ENCODE measurements around the gene JPH3. TPM values are rescaled to one million over a fixed set of nuclear protein-coding genes. Genes with fewer than 3 reads are reported as not detected.

JPH3 gene
- total and polyA plus RNA-seq, 10 of the 15 experiments (the other 5 are each of a cell fraction or from before 2014, with no cell fraction given): 0.05 TPM; not detected in 9

DNA sequence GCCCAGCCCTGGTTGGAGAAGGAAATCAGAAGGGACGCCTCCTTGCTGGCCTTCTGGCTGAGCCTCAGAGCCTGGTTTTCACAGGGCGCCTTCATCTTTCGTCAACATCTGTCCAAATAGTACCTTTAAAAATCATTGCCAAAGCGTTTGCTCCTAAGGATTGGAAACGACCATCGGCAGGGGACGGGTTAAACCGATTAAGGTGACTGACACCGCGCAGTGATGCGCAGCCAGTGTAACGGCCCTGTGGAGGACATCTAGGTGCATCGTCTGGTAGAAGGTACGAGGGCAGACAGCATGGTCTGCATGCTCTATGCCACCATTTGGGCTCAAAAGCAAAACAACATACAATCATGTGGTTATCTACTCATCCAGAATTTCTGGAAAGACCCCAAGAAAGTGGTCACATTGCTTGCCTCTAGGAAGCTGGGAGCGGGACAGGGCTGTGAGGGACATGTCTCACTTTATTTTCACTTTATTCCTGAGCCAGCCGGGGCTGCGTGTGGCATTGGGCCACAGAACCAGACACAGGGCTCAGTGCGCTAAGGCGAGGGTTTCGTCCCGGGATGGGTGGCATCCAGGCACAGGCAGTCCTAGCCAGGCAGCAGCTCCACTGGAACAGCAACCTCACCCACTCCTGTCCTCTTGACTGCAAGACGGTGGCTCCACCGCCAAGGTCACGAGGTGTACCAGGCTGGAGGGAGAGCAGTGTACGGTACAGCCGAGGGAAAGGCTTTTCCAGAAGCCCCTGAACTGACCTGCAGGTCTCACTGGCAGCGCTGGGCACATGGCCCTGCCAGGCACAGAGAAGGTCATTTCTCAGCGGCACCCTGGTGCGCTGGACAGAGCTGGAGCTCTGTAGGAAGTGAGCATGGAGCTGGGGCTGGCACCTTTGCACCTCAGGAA, 40.9 kb upstream of the JPH3 start:
- Histone ChIP-seq H3K4me2 (ENCODE audit: control insufficient read depth, insufficient read depth) (no peak overlapping the region), H3K4me1 (ENCODE audit: control insufficient read depth, insufficient read depth, low read length) (no peaks in the 10 kb centered on the region), H3K79me2 (ENCODE audit: control insufficient read depth, insufficient read depth, low read length) (no peaks in the 10 kb centered on the region), H2AFZ (ENCODE audit: control insufficient read depth, low read depth, low read length) (no peak overlapping the region), H3K36me3 (ENCODE audit: control insufficient read depth in 2 of 2, insufficient read depth in 2 of 2, low read length in 1 of 2) (no peaks in the 10 kb centered on the region), H4K20me1 (ENCODE audit: control insufficient read depth, insufficient read depth) (no peaks in the 10 kb centered on the region), H3K27me3 (replicated peaks in 1 of 2; ENCODE audit: control insufficient read depth in 2 of 2, insufficient read depth in 2 of 2, low read length in 1 of 2) (no peaks in the 10 kb centered on the region; a peak in 1 of 4 replicates), H3K9ac (ENCODE audit: control insufficient read depth, insufficient read depth, low read length) (no peak overlapping the region), H3K4me3 (no peak overlapping the region), H3K9me3 (replicated peaks; ENCODE audit: control insufficient read depth, insufficient read depth, low read length) (no peaks in the 10 kb centered on the region; the same call in 2 of the 3 replicates), H3K27ac (ENCODE audit: control insufficient read depth, insufficient read depth) (no peak overlapping the region)
- 83% methylated on average over 29 of the region's 29 CpGs for WGBS (ENCODE audit: insufficient coverage, insufficient replicate concordance, low lambda C conversion rate, missing lambda C conversion rate)
- DNase-seq (ENCODE audit: low read depth, low spot score) (no peak), FAIRE-seq (no peak), ATAC-seq (no peak)
- RAD21 ChIA-PET (ENCODE audit: unreplicated experiment): no interaction called here
- TF ChIP-seq POLR2AphosphoS5 (IDR thresholded peaks at IDR 0.05; ENCODE audit: low read length) (no peak), PAX8 (IDR thresholded peaks at IDR 0.05) (no peak), HDGF (IDR thresholded peaks at IDR 0.05) (no peak), BACH1 (IDR thresholded peaks at IDR 0.05; ENCODE audit: borderline replicate concordance) (no peak), MTA3 (IDR thresholded peaks at IDR 0.05; ENCODE audit: borderline replicate concordance, low read length) (no peak), ATF7 (IDR thresholded peaks at IDR 0.05; ENCODE audit: low read depth) (no peak), ZZZ3 (IDR thresholded peaks at IDR 0.05; ENCODE audit: control insufficient read depth, insufficient read length, low read depth) (no peak), LARP7 (IDR thresholded peaks at IDR 0.05) (no peak)
- TF ChIP-seq, protein P1, sequence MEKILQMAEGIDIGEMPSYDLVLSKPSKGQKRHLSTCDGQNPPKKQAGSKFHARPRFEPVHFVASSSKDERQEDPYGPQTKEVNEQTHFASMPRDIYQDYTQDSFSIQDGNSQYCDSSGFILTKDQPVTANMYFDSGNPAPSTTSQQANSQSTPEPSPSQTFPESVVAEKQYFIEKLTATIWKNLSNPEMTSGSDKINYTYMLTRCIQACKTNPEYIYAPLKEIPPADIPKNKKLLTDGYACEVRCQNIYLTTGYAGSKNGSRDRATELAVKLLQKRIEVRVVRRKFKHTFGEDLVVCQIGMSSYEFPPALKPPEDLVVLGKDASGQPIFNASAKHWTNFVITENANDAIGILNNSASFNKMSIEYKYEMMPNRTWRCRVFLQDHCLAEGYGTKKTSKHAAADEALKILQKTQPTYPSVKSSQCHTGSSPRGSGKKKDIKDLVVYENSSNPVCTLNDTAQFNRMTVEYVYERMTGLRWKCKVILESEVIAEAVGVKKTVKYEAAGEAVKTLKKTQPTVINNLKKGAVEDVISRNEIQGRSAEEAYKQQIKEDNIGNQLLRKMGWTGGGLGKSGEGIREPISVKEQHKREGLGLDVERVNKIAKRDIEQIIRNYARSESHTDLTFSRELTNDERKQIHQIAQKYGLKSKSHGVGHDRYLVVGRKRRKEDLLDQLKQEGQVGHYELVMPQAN (conservative IDR thresholded peaks at IDR 0.05): no peak
- TF ChIP-seq, protein P2, sequence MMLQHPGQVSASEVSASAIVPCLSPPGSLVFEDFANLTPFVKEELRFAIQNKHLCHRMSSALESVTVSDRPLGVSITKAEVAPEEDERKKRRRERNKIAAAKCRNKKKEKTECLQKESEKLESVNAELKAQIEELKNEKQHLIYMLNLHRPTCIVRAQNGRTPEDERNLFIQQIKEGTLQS (IDR thresholded peaks at IDR 0.05; ENCODE audit: borderline replicate concordance, extremely low read depth, low read depth, low read length): no peak
- TF ChIP-seq, protein P3, sequence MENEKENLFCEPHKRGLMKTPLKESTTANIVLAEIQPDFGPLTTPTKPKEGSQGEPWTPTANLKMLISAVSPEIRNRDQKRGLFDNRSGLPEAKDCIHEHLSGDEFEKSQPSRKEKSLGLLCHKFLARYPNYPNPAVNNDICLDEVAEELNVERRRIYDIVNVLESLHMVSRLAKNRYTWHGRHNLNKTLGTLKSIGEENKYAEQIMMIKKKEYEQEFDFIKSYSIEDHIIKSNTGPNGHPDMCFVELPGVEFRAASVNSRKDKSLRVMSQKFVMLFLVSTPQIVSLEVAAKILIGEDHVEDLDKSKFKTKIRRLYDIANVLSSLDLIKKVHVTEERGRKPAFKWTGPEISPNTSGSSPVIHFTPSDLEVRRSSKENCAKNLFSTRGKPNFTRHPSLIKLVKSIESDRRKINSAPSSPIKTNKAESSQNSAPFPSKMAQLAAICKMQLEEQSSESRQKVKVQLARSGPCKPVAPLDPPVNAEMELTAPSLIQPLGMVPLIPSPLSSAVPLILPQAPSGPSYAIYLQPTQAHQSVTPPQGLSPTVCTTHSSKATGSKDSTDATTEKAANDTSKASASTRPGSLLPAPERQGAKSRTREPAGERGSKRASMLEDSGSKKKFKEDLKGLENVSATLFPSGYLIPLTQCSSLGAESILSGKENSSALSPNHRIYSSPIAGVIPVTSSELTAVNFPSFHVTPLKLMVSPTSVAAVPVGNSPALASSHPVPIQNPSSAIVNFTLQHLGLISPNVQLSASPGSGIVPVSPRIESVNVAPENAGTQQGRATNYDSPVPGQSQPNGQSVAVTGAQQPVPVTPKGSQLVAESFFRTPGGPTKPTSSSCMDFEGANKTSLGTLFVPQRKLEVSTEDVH (IDR thresholded peaks at IDR 0.05; ENCODE audit: low read depth, partially characterized antibody): no peak
- BruUV-seq (replicated peaks): no TSS peak
- in situ Hi-C loops (cut with MboI) (no loop called here), intact Hi-C loops (cut with micrococcal nuclease; ENCODE audit: unreplicated experiment) (no loop called here)
- CTCF ChIA-PET: no interaction called here
- SMC1A ChIA-PET (ENCODE audit: uncharacterized antibody, unreplicated experiment): no interaction called here
- POLR2A ChIA-PET: no interaction called here

All from GM12878 (cell line).